ENCODE data around the gene SLC4A5. TPM values are rescaled to one million over a fixed set of nuclear protein-coding genes. Genes with fewer than 3 reads are reported as not detected.

SLC4A5 gene
- total RNA-seq, 8 experiments from 2014 or later: 0.25 to 5.9 (median 2.8) TPM

DNA sequence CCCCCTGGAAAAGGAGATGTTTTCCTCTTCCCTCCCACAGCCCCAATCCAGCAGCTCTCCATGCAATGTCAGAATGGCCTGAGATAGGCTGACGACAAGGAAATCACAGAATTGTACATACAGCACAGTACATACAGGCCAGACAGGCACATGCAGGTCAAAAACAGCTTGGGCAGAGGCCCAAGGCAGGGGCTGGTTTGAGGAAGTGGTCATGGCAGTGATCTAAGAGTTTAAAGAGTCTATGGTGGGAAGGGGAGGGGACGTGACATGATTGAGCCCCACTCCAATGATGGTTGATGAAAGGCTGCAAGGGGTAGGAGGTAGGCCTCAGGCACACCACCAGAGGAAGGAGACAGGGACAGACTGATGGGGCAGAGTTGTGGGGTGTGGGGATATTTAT is 32.6 kb upstream of the SLC4A5 start:
- no peak overlapping the region for H3K27ac ChIP-seq
- H3K4me3 ChIP-seq: no peak overlapping the region
- in situ Hi-C loops (cut with MboI; ENCODE audit: low pct_unique_long_range_greater_than_20kb in 2 of 9, low sequenced_read_pairs in 9 of 9, unreplicated experiment in 9 of 9): no loop called here
- no peak for ATAC-seq (replicated peaks in 6 of 8)
- peaks cover 26 to 30% of the 10 kb centered on the region in 2 donors for H3K4me1 ChIP-seq (replicated peaks in 1 of 2)
- 67 to 100% (median 83%) methylated on average over 1 of the region's 2 CpGs; no CpG with 5 or more reads in 7 of the 10 experiments for WGBS, 10 experiments

- WGBS, 10 experiments: 1 to 93% (median 57%) methylated on average over 3 to 11 of the region's 19 CpGs; no CpG with 5 or more reads in 6 of the 10 experiments
- in situ Hi-C loops (cut with MboI; ENCODE audit: low pct_unique_long_range_greater_than_20kb in 2 of 9, low sequenced_read_pairs in 9 of 9, unreplicated experiment in 9 of 9): no loop called here
- peaks cover 23 to 25% of the 10 kb centered on the region in 2 donors for H3K4me1 ChIP-seq (replicated peaks in 1 of 2)
Measured at GRCh38 chr2:74374509-74375205, 31.4 kb upstream of the SLC4A5 start.

DNA sequence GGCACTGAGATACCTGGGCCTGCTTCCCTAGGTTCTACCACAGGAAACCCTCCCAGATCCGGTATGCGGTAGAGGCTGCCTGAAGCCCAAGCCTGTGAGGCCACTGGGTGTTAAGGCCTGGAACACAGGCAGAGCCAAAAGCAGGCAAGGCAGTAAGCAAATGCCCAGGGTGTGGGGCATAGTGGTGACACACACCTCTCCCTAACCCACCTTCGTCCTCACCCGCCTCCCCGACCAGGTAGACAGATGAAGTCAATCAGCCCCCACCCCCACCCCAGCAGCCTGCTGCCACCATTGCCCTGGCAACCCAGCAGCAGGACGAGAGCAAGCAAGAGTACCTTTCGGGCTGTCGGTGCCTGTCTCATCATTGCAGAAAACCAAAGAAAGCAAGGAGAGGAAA is 30.8 kb upstream of the SLC4A5 start:
- Histone ChIP-seq H3K4me1 (replicated peaks in 1 of 2) (peaks cover 16 to 19% of the 10 kb centered on the region in 2 donors), H3K27ac (peak overlapping the region; percentile 80 to 81), H3K4me3 (peak overlapping the region; percentile 57 to 80 (median 65))
- in situ Hi-C loops (cut with MboI; ENCODE audit: low pct_unique_long_range_greater_than_20kb in 2 of 9, low sequenced_read_pairs in 9 of 9, unreplicated experiment in 9 of 9): no loop called here
- 40 to 90% (median 74%) methylated on average over 1 to 2 of the region's 8 CpGs; no CpG with 5 or more reads in 6 of the 10 experiments for WGBS, 10 experiments
- ATAC-seq (replicated peaks in 6 of 8): peak in 5 of 8 experiments; percentile 19 to 43 (median 27)

More at GRCh38 chr2:74374509-74375205, 31.4 kb upstream of the SLC4A5 start:
- ATAC-seq (replicated peaks in 6 of 8): peak; percentile 49 to 99 (median 98)
- peak overlapping the region; percentile 57 to 80 (median 65) for H3K4me3 ChIP-seq
- peak overlapping the region; percentile 80 to 81 for H3K27ac ChIP-seq

DNA sequence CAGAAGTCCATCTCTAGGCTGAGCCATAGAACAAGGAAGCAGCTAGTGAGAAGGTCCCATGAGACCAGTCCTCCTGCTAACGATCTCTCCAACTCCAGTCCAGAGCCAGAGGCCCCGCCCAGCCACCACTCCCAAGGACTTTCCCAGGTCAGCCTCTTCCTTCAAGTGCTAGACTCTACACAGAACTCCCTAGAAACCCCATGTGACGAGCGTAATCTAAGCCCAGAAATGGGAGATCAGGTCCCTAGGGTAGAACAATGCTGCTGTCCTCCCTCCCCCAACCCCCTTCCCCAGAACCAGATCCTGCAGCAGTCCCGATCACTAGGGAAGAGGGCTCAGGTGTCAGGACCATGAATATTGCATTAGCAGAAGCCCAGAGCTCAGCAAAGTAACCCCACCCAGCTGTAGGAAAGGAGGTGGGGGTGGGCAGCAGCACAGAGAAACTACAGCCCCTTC is 30.0 kb upstream of the SLC4A5 start:
- Histone ChIP-seq H3K27ac (no peak overlapping the region), H3K4me1 (replicated peaks in 1 of 2) (peaks cover 14 to 15% of the 10 kb centered on the region in 2 donors), H3K4me3 (peak overlapping the region; percentile 57 to 80 (median 65))
- peak in 7 of 8 experiments; percentile 20 to 91 (median 44) for ATAC-seq (replicated peaks in 6 of 8)
- WGBS, 10 experiments: 61% methylated on average over 3 of the region's 5 CpGs; no CpG with 5 or more reads in 9 of the 10 experiments
- in situ Hi-C loops (cut with MboI; ENCODE audit: low pct_unique_long_range_greater_than_20kb in 2 of 9, low sequenced_read_pairs in 9 of 9, unreplicated experiment in 9 of 9): no loop called here

- WGBS, 10 experiments: 64 to 100% (median 83%) methylated on average over 1 to 6 of the region's 6 CpGs; no CpG with 5 or more reads in 4 of the 10 experiments
- Histone ChIP-seq H3K4me1 (replicated peaks in 1 of 2) (peaks cover 14 to 15% of the 10 kb centered on the region in 2 donors), H3K27ac (no peak overlapping the region), H3K4me3 (peak overlapping the region in 3 of 5 donors; percentile 57 to 65 (median 59))
- no peak for ATAC-seq (replicated peaks in 6 of 8)
- in situ Hi-C loops (cut with MboI; ENCODE audit: low pct_unique_long_range_greater_than_20kb in 2 of 9, low sequenced_read_pairs in 9 of 9, unreplicated experiment in 9 of 9): no loop called here
Measured at GRCh38 chr2:74372674-74373073, 29.5 kb upstream of the SLC4A5 start.

- in situ Hi-C loops (cut with MboI; ENCODE audit: low pct_unique_long_range_greater_than_20kb in 2 of 9, low sequenced_read_pairs in 9 of 9, unreplicated experiment in 9 of 9): no loop called here
- H3K4me3 ChIP-seq: no peak overlapping the region
- no peak overlapping the region for H3K27ac ChIP-seq
- peaks cover 14 to 15% of the 10 kb centered on the region in 2 donors for H3K4me1 ChIP-seq (replicated peaks in 1 of 2)
- no peak for ATAC-seq (replicated peaks in 6 of 8)
- WGBS, 10 experiments: 90 to 100% (median 98%) methylated on average over 2 to 9 of the region's 9 CpGs; no CpG with 5 or more reads in 3 of the 10 experiments
Measured at GRCh38 chr2:74371421-74371820, 28.2 kb upstream of the SLC4A5 start.

- no peak for ATAC-seq (replicated peaks in 6 of 8)
- peaks cover 12 to 14% of the 10 kb centered on the region in 2 donors for H3K4me1 ChIP-seq (replicated peaks in 1 of 2)
- WGBS, 10 experiments: 80 to 100% (median 94%) methylated on average over 1 to 6 of the region's 7 CpGs; no CpG with 5 or more reads in 3 of the 10 experiments
- no peak overlapping the region for H3K4me3 ChIP-seq
- in situ Hi-C loops (cut with MboI; ENCODE audit: low pct_unique_long_range_greater_than_20kb in 2 of 9, low sequenced_read_pairs in 9 of 9, unreplicated experiment in 9 of 9): no loop called here
- H3K27ac ChIP-seq: no peak overlapping the region
Measured at GRCh38 chr2:74369976-74370375, 26.8 kb upstream of the SLC4A5 start.

- Histone ChIP-seq H3K27ac (no peak overlapping the region), H3K4me1 (replicated peaks in 1 of 2) (peaks cover 6 to 10% of the 10 kb centered on the region in 2 donors), H3K4me3 (no peak overlapping the region)
- ATAC-seq (replicated peaks in 6 of 8): no peak
- in situ Hi-C loops (cut with MboI; ENCODE audit: low pct_unique_long_range_greater_than_20kb in 2 of 9, low sequenced_read_pairs in 9 of 9, unreplicated experiment in 9 of 9): no loop called here
- 80 to 100% (median 92%) methylated on average over 1 to 3 of the region's 5 CpGs; no CpG with 5 or more reads in 2 of the 10 experiments for whole genome bisulfite sequencing, 10 experiments
Measured at GRCh38 chr2:74368499-74368898, 25.3 kb upstream of the SLC4A5 start.

DNA sequence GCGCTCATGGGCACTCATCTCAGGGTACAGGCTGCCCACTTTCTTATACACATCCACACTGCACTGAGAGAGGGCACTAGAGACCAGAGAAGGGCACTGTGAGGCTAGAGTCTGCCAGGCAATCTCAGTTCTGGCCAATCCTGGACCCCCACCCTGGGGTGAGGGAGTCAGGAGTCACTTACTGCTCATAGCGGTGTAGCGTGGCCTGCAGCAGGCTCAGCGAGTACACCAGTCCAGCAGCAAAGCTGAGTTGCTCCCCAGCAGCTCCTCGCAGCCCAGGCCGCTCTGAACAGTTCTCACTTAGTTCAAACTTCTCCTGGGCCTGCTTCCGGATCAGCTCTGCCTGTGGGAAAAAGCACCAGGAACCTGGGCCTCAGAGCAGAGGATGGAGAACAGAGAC is 24.6 kb upstream of the SLC4A5 start:
- Histone ChIP-seq H3K4me1 (replicated peaks in 1 of 2) (peaks cover 5% of the 10 kb centered on the region in 2 donors), H3K4me3 (no peak overlapping the region), H3K27ac (no peak overlapping the region)
- in situ Hi-C loops (cut with MboI; ENCODE audit: low pct_unique_long_range_greater_than_20kb in 2 of 9, low sequenced_read_pairs in 9 of 9, unreplicated experiment in 9 of 9): no loop called here
- 94 to 100% (median 100%) methylated on average over 2 to 4 of the region's 7 CpGs; no CpG with 5 or more reads in 5 of the 10 experiments for WGBS, 10 experiments
- no peak for ATAC-seq (replicated peaks in 6 of 8)

GRCh38 chr2:74366036-74366435 is 22.8 kb upstream of the SLC4A5 start:
- in situ Hi-C loops (cut with MboI; ENCODE audit: low pct_unique_long_range_greater_than_20kb in 2 of 9, low sequenced_read_pairs in 9 of 9, unreplicated experiment in 9 of 9): no loop called here
- ATAC-seq (replicated peaks in 6 of 8): no peak
- Histone ChIP-seq H3K27ac (no peak overlapping the region), H3K4me3 (no peak overlapping the region), H3K4me1 (replicated peaks in 1 of 2) (no peaks in the 10 kb centered on the region)
- 82 to 100% (median 100%) methylated on average over 1 to 2 of the region's 3 CpGs; no CpG with 5 or more reads in 5 of the 10 experiments for WGBS, 10 experiments

GRCh38 chr2:74364533-74365505 is 21.6 kb upstream of the SLC4A5 start:
- in situ Hi-C loops (cut with MboI; ENCODE audit: low pct_unique_long_range_greater_than_20kb in 2 of 9, low sequenced_read_pairs in 9 of 9, unreplicated experiment in 9 of 9): no loop called here
- no peak for ATAC-seq (replicated peaks in 6 of 8)
- 59 to 100% (median 86%) methylated on average over 1 to 5 of the region's 8 CpGs; no CpG with 5 or more reads in 2 of the 10 experiments for WGBS, 10 experiments
- Histone ChIP-seq H3K27ac (no peak overlapping the region), H3K4me1 (replicated peaks in 1 of 2) (no peaks in the 10 kb centered on the region), H3K4me3 (no peak overlapping the region)

- H3K4me3 ChIP-seq: no peak overlapping the region
- 48 to 100% (median 96%) methylated on average over 1 to 5 of the region's 11 CpGs; no CpG with 5 or more reads in 5 of the 10 experiments for WGBS, 10 experiments
- H3K4me1 ChIP-seq (replicated peaks in 1 of 2): no peaks in the 10 kb centered on the region
- no peak for ATAC-seq (replicated peaks in 6 of 8)
- no peak overlapping the region for H3K27ac ChIP-seq
- in situ Hi-C loops (cut with MboI; ENCODE audit: low pct_unique_long_range_greater_than_20kb in 2 of 9, low sequenced_read_pairs in 9 of 9, unreplicated experiment in 9 of 9): no loop called here
Measured at GRCh38 chr2:74361327-74361726, 18.1 kb upstream of the SLC4A5 start.

DNA sequence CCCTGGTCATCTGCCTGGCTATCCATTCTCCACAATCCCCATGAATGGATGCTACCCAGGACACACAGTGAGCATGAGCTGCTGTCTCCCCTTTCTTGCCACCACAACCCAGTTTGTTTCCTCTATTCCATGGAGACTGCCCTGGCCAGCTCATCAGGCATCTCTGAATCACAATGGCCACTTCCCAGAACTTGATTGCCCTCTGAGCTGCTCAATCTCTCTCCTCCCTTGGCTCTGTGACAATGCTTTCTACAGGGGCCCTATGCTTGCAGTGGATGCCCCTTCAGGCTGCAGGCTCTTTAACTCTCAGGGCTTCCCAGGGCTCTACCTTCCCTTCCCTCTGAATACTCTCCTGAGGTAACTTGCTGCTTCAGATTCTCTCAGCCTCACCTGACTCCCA is 14.4 kb upstream of the SLC4A5 start:
- no peaks in the 10 kb centered on the region for H3K4me1 ChIP-seq (replicated peaks in 1 of 2)
- no peak overlapping the region for H3K4me3 ChIP-seq
- ATAC-seq (replicated peaks in 6 of 8): no peak
- no peak overlapping the region for H3K27ac ChIP-seq
- in situ Hi-C loops (cut with MboI; ENCODE audit: low pct_unique_long_range_greater_than_20kb in 2 of 9, low sequenced_read_pairs in 9 of 9, unreplicated experiment in 9 of 9): no loop called here
